T-helper 2 cell (primary cell): ENCODE measurements around the gene ANKRD44.

Source experiments
- DNase-seq, 5 experiments: peaks; one replicate each; pipeline versions ENCODE4 v3.0.0 to v3.0.0-alpha.2; 2012 to 2022

The ANKRD44 gene

DNA sequence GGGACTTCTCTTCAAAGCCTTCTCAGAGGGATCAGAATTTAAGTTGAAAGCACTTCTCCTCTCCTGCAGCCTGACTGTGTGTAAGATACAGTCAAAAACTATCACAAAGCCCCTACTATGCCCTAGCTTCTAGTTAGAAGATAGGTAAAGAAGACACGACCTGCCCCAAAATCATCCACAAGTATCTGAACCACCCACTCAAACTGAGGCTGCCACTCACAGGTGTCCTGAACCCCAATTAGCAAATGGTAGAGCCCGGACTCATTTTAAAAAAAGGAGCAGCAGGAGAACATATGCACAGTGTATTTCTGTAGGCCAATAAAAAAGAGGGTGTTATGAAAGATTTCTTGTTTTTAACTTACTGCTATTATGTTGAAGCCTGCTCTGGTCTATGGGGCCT, 74.4 kb downstream of the ANKRD44 start:
- no peak for DNase-seq

DNA sequence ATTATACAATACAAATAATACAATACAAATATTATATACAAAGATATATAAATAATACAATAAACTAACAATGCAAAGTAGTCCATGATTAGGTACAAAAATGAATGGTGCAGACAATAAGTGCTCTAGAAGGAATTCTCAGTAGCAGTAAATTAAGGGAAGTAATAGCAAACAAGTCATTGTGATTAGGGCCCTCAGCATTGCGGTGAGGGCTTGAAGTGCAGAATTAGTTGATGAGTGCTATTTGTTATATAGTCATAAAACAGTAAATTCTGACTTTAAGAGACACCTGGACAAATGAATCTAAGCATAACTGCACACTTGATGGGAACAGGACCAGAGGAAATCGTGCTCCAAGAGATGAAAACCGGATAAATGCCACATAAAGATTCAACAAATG, 74.9 kb downstream of the ANKRD44 start:
- no peak for DNase-seq

DNA sequence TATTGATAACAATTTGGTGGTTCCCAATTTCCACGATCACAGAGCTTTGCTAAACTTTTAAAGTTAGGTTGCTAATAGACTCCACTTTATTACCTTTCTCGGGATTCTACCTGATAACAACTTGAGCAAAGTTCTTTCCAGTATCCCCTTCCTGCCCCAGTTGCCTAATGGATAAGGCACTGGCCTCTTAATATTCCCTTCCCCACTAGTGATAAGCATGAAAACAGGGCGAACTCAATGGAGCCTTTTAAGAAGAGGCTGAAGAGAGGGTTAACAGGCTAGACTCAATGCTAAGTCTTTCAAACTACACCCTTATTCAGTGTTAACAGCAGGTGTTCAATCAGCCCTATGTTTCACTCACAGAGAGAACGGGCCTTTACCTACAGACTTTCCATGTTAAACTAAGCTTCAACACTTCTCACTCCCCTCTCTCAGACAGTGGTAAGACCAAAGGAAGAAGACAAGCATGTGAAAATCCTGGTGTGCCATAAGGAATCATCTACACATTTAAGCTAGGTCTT, 75.8 kb downstream of the ANKRD44 start:
- DNase-seq = no peak

DNA sequence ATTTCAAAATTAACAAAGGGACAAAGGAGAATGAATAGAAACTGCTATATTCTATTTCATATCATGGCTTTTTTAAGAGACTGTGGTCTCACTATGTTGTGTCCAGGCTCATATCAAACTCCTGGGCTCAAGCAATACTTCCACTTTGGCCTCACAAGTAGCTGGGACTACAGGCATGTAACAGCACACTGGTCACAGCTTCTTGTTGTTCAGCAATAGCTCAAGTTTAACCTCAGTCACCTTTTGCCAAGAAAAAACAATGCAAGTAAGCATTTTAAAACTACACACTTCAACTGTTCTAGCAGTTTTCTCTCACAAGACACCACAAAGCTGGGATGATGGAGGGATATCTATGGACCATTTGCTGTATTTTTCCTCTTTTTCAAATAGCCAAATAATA, 77.1 kb downstream of the ANKRD44 start:
- DNase-seq = no peak

DNA sequence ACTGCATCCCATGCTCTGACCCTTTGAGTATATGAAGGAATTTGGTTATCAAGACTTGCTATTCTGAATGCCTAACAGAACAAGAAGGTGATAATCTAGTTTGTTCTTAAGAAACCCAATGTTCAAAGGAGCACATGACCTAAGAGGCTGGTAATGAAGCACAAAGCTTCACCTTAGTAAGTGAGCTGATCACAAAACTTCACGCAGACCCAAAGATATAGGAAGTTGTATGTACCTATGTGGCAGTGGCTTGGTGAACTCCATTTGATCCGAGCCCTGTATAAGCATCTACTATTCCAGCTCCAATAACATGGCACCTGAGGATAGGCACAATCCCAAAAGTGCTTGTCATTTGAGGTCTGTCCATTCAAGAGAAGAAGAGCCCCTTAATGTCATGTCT, 78.6 kb downstream of the ANKRD44 start:
- DNase-seq = peak in 1 of 5 experiments; percentile 44

DNA sequence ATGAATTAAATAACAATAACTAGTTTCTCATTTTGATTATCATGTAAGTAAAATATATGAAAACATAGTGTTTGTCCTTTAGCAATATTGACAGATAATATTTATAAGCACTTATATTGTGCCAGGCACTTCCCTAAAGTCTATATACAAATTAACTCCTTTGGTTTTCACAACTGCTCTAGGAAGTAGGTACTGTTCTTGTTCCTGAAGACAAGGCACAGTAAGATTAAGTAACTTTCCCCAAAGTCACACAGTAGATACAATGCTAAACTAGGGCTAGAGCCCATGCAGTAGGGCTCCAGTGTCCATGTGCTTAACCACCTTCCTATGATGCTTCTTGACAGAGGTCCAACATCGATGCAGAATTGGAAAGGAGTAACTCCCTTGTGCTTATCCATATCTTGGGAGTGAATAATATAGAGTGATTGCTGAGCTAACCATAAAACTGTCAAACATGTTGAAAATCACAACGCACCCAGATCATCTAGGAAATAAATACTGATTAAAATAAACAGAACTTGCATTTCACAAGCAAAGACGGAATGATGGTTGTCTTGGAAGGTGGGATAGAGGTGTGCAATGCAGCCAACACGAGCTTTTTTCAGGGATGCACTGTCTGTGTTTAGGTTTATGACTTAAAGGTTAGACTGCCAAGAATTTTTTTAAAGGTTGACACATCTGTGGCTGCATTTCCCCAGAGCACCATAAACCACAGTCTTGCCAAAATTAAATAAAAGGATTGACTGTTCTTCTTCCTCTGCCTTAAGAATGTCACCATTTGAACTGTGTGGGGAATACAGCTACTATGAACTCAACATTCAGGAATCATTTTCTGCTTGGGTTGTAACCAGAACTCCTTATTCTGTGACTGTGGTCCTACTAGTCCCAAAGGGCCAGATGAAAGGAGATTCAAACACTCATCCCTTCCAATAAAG, 80.8 kb downstream of the ANKRD44 start:
- no peak for DNase-seq

DNA sequence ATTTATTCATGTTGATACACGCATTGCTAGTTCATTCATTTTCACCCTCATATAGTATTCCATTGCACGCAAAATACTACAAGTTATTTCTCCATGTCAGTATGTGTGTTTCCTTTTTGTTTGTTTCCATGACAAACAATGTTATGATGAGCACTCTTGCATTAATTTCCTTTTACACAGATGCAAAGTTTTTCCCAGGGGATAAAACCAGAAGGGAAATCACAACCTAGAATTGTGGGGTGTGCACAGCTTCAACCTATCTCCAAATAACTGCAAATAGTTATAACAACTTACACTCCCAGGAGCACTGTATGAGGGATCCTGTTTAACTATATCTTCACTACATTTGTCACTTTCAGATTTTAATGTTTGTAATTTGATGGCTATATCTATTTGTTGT, 87.1 kb downstream of the ANKRD44 start:
- no peak for DNase-seq

DNA sequence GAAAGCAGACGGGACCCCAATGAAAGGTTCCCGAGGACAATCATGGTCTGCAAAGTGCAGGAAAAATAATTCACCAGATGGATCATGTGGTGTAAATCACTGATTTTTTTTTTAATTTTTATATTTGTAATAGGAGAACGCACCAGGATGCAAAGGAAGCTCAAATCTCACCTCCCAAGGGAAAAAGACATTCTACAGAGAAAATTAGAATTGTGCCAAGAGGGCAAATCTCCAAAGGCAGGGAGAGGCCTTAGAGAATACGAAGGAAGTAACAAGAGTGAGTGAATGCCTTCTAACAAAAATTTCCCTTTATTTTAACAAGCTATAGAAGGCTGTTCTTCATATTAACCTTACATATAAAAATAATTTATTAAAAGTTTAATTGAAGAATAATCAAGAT, 90.9 kb downstream of the ANKRD44 start:
- no peak for DNase-seq

DNA sequence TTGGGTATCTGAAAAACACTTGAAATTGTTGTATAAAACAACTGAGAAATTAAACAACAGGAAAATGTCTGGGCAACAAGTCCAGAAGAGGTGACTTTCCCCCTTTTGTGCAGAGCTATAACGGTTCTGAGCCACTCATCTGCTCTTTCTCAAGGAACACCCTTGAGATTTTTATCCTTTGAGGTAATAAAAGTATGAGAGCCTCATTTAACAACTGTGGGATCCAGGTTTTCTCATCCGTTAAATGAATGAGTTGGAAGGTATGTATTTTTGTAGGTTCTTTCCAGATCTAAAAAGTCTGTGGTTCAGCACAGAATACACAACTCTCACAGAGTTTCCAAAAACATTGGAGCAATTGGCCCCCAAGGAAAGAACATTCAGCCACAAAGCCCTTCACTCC, 93.0 kb downstream of the ANKRD44 start:
- no peak for DNase-seq

DNA sequence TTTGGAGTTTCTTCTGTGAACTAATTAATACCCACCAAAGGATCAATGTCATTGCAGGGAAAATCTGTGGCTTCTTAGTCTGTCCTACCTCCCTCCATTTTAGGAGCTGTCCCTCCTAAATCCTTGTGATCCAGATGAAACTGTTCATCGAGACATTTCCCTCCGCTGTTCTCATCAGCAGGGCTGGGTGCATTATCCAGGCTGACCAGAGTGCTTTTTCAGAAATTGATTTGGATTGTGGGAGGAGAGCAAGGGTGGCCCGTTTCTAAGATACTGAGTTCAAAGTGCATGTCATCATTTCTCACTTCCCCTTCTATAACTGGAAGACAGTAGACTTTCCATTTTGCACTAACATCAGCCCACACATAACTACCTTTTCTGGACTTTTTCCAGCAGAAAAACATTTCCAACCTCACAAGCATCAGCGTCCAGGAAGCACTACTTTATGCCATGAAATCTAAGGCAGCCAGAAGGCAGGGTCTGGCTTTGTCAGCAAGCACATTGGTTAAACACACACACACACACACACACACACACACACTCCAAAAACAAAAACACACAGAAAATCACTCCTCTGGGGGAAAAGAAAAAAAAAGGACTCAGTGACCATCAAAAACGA, 94.1 kb downstream of the ANKRD44 start:
- no peak for DNase-seq

DNA sequence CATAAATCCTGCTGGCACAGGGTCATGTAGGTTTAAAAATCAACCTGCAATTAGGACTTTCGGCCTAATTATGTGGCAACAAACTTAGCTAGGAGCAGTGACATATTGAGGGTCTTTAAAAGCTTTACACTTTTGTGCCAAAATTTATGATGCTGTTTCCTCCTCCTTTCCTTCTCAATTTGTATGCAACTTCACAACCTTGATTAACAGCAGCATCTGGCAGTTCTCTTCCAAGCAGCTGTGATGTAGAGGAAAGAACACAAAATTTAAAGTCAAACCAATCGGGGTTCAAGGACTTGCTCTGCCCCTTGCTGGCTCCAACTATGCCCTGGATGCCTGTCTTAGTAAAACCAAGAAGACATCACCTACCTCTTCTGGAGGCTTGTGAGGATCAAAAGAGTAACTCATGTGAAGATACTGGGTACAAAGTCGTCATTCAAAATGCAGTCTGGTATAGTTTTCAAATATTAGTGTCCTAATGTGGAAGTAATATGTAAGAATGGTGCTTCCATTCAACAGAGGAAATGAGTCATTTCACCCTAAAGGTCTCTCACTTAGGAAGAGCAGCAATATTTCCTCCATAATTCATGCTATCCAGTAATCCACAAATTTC, 94.7 kb downstream of the ANKRD44 start:
- DNase-seq = no peak

DNA sequence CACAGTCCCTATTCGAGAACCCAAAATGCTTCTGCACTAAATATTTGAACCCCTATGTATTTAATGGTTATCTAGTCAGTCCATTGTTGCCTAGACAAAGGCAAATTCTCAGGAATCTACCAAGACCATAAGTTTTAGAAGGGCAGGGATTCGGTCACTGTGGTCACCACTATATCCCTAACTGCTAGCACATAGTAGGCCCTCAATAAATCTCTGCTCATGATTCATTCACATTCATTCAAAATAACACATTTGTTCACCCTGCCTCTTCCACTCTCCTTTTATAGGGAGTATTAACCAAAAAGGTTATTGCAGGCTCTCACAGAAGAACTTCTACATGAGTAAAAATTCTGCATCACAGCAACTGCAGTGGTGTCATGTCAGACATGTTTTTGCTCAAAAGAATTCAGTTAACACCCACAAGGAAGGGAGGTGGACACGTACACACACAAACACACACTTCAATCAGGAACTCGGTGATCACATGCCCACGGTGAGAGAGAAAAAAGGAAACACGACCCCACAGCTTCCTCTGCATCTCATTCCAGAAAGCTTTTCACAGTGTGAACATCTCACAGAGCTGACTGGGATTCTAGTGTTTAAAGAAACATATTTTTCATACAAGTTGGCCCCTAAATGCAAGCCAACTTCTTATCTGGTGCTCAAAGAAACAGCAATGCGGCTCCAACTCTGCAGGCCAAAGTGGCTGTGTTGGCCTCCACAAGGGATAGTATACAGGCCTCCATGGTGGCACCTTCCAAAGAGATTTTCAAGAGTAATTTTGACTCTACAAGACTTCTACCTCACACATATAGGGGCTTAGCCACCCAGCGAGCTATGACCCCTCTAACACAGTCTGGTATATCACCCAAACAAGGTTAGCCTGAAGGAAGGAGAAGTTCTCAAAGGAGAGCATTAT, 98.0 kb downstream of the ANKRD44 start:
- peak in 2 of 5 experiments; percentile 40 to 71 for DNase-seq

DNA sequence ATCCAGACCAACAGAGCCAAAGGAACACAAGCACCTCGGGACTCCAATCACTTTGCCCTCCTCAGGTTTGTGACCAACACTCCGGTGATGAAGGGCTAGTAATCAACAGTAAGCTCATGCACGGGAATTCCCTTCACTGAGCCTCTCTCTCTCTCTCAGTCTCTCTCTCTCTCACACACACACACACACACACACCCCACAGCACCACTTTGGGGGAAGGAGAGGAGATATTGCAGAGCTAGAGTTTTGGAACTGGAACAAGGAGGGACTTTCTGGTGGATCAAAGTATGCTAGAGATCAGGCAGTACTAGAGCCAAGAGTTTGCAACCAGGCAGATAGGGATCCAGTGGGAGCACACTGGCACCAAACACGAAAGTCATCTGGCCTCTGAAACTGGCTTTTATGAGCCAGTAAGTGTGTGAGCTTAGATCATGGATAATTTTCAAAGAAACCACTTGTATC, 98.7 kb downstream of the ANKRD44 start:
- DNase-seq = peak in 2 of 5 experiments; percentile 27 to 53

DNA sequence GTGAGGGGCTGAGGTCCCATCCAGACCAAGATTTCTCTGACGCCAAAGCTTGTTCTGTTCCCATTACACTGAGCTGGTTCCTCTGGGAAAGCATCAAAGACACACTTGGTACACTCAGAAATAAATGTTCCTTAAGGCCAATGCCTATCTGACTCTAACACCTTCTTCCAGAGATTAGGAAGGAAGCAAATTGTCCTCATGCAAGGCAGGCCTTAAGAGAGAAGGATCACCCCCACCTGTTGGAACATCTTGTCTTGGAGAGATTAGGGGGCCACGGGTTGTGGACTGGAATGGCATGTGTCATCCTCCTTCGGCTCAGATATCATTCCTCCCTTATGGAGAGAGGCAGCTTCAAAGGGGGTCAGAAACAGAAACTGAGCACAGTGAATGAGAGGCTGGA, 100.2 kb downstream of the ANKRD44 start:
- DNase-seq = no peak

DNA sequence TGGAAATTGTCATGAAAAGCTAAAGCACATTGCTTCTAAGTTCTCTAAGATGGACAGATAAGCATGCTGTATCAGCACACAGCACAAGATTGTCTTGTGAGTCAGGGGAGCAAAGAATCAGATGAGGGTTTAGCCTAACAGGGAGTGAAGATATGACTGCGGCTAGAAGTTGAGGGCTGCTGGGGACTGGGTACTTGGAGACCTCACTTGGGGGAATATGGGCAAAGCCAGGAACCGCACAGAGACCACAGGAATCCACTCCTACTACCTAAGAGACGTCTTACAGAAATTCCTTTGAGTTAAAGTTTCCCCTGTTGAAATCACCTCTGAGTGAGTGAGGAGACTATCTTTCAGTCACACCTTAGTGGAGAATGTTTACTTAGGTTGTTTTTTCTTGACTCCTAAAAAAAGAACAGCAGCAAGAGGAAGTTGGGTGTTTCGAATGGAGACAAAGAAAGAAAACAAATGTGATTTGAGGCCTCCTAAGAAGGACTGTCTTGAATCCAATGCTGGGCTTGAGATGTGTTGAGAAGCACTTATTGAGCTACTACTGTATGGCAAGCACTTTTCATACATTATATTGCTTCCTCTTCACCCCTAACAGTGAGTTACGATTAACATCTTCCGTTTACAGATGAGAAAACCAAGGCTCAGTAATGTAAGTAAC, 100.7 kb downstream of the ANKRD44 start:
- peak in 4 of 5 experiments; percentile 42 to 86 (median 51) for DNase-seq

DNA sequence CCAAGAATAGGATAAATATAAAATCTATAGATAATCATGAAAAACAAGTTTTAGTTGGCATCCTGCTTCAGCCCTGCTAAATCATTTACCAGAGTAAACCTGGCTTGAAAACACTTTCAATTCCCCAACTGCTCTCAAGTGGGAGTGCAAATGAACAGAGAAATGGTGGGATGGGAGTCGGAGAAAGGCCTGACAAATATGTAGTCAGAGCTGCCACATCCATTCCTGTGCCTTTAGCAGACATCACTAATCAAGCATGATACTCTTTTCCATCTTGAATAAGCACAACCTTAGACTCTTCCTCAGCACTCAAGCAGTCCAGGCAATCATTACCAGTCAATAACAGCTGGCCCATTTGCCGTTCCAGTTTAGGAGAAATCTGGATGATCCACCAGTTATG, 101.3 kb downstream of the ANKRD44 start:
- DNase-seq = peak in 1 of 5 experiments; percentile 43

DNA sequence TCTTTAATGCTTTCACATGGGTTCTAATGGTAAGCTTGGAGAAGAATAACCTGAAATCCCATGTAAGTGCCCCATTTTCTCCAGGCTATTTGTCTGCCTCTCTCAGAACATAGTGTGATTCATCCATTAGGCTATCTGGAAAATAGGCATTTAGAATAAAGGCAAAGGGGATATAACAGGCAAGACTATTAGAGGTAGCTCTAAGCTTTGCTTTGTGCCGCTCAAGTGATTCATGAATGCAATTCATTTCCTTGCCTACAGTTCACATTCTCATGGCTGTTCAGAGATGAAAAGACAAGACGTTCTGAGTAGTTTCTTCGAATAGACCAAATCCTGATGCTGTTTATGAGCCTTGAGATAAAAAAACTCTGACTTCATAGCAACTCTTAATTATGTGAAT, 101.7 kb downstream of the ANKRD44 start:
- peak in 1 of 5 experiments; percentile 56 for DNase-seq

DNA sequence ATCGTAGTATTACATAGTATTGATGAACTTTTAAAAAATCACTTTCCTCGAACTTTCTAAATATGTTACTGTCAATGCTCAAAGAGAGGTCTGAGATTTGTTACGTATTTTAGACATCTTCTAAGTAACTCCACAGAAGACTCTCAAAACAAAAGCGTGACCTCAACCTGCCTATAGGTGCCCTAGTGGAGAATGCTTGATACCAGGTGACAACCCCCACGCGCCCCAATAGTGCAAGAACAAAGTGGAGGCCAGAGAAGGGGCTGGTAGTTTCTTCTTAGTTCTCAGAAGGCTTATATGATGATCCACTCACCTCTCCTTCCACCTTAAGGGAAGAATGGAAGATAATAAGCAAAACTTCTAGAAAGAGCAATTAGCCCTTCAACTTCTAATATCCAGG, 102.6 kb downstream of the ANKRD44 start:
- peak in 1 of 5 experiments; percentile 42 for DNase-seq

DNA sequence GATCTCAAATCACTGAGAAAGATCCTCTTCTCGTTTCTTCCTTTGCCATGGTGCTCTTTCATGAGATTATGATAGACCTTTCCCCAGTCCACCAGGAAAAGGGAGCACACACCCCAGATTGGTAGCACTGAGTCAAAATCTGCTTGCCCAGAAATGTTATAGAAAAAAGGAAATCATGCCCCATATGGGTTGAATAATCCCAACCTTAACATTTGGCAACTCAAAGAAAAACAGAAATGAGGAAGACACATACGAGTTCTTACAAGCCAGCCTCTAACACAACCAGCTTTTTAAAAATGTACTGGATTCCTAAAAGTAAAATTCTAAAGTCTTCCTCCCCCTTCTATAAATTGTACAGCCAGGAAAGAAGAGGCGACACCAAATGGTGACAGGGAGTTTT, 103.0 kb downstream of the ANKRD44 start:
- DNase-seq = no peak

DNA sequence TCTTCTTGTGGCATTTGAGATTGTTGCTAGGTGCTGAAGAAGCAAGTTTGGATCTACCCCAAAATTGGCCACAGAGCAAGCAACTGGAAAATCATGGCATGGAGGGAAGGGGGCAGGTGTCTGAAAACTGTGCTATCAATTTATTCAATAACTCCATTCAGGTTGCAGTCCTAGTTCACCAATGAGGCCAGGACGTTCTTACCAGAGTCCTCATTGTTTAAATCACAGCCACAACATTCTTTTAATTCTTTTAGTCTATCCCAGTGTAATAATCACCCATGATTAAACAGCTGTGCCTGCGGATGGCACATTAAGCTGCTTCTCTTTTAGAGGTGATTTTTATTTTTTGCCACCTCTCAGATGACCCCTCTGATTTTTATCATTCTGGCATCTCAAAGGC, 103.5 kb downstream of the ANKRD44 start:
- DNase-seq = no peak

DNA sequence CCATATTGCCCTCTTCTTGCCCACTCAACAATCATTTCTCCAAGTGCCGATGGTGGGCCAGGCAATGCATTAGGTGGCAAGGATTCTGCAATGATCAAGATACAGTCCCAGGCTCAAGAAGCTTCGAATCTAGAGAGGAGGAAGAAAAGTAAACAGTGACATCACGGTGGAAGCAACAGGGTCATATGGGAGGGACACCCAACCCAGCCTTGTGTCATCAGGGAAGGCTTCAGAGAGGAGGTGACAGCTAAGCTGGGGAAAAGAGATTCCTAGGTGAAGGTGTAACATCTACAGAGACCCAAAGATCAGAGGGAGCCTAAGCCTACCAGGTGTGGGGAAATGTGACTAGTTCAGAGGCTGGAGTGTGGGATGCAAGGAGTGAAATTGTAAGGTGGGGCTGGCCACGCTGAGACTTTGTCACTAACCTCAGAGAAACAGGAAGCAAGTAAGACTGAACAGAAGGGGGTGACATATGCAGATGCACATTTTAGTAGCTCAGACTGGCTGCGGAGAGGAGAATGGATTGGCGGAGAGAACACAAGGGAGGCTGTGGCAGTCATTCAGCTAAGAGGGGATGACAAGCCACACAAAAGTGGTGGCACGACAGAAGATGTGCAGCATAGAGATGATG, 104.9 kb downstream of the ANKRD44 start:
- peak in 4 of 5 experiments; percentile 49 to 91 (median 68) for DNase-seq
